ENCODE measurements around the gene SNAI3.
A peak's percentile ranks its signal among the peaks of the same experiment; 100 is the strongest.

The SNAI3 gene

DNA sequence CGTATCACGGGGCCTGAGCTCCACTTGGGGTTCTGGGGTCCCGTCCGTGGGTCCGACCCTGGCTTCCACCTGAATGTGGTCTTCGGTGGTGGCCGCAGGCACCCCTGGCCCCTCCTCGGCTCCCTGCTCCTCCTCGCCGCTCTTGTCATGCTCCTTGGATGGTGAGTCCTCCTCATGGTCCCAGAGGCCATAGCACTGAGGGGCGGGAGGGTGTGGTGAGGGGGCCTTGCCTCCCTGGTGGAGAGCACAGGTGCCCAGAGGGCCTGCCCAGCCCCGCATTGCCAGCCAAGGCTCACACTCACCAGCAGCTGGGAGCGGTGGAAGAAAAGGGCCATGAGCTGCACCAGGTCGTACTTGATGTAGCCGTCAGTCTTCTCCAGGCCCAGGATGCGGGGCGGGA, 34.9 kb upstream of the SNAI3 start:
- no peak for DNase-seq

- no peak for DNase-seq
Observed at GRCh38 chr16:88720396-88720970, 34.2 kb upstream of the SNAI3 start.

GRCh38 chr16:88719933-88720296, 33.6 kb upstream of the SNAI3 start:
- no peak for DNase-seq

DNA sequence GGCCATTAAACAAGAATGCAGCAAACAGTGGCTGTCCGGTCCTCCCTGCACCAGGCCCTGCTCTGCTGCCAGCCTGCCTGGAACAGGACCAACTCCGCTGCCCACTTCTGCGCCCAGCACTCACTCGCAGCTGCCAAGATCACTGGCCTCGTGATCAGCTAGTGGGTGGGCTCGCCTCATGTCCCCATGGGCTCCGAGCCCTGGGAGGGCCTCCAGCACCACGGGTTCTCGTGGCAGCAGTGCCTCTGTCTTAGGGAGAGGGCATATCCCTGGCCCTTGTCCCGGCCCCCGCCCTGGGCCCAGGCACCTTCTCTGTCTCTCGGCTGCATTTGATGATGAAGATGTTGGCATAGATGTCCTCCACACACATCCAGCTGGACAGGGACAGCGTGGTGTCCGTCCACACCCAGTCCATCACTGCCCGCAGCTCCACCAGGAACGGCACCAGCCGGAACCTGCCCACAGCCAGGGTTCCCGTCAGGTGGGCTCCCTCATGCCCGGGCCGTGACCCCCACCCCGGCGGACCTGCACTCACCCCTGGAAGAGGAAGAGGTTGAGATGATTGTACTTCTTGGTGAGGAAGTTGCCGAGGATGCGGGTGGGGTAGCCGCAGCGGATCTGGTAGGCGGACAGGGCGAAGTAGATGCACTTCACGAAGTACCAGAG, 33.1 kb upstream of the SNAI3 start:
- no peak for DNase-seq

DNA sequence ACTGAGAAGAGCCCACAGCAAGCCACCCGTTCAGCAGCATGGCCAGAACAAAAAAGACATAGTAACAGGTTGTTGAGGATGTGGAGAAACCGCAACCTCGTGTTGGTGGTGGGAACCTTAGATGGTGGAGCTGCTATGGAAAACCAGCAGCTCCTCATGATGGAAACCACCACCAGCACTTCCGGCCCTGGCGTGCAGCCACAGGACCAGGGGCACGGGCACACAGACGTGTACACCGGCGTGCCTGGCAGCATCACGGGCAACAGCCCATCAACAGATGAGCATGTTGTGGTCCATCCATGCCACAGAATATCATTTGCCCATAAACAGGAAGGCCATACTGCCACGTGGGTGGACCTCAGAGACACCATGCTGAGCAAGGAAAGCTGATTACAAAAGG, 31.9 kb upstream of the SNAI3 start:
- DNase-seq = no peak

DNA sequence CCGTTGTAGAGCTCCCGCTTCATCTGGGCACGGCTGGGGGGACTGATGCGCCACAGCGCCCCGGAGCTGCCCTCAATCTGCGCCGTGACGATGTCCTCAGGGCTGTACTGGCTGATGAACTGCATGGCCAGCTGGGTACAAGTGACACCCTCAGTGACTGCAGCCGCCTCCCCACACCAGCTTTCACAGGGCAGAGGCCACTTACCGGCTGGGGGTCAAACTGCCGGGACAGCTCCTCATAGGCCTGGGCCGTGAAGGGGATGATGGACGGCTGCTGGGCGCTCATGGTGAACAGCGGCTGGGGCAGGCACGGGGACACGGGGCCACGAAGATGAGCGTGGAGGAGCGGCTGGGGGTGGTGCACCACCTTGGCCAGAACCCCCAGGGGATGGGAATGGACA, 30.3 kb upstream of the SNAI3 start:
- no peak for DNase-seq

DNA sequence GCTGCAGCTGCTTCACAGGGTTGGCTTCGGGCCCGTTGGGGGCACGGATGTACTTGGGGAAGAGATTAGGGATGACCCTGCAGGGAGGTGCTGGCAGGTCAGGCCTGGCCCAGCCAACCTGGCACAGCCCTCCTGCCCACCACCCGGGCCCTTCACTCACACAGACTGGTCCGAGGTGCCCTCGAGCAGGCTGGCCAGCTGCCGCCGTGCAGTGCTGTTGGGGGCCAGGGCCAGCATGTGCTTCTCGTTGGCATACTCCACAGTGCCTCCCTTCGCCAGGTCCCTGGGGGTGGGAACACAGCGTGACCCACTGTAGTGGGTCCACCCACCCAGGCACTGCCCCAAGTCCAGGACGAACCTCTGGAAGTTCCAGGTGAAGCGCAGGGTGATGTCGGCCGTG, 29.9 kb upstream of the SNAI3 start:
- DNase-seq = no peak

DNA sequence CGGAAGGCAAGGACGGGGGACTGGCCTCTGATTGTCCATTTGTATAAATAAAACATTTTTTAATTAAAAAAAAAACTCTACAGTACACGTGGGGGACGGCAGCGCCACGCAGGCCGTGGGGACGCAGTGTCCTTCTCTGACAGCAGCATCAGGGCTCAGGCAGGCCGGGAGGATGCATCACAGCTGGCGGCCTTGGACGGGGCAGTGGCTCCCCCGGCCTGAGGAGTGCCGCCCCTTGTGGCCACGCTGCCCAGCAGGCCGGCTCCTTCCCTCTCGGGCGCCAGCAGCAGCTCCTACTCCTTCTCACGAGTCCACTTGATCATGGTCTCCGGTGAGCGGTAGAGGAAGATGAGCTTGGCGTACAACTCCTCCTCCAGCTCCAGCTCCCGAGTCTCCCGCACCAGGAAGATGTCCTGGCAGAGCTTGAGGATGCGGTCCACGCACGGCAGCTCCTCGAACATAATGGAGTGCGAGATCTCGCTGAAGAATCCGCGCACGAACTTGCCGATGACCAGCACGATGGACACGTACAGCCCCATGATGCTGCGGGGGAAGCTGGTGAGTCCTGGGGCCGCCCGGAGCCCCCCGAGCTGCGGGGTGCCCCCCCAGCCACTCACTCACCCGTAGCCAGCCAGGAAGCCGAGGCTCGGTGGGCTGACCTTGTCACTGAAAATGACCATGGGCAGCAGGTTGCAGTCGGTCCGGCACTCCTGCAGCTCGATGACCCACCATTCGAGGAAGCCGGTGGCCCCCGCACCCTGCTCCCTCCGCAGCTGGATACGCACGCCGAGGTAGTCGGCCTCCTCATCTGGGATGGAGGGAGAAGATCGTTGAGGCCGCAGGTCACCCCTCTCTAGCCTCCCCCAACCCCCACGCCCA, 29.2 kb upstream of the SNAI3 start:
- no peak for DNase-seq

- no peak for DNase-seq
Observed at GRCh38 chr16:88714420-88715302, 28.4 kb upstream of the SNAI3 start.

GRCh38 chr16:88713568-88714419, 27.5 kb upstream of the SNAI3 start:
- no peak for DNase-seq

GRCh38 chr16:88713054-88713453, 26.7 kb upstream of the SNAI3 start:
- DNase-seq = no peak

GRCh38 chr16:88712362-88712979, 26.2 kb upstream of the SNAI3 start:
- no peak for DNase-seq

DNA sequence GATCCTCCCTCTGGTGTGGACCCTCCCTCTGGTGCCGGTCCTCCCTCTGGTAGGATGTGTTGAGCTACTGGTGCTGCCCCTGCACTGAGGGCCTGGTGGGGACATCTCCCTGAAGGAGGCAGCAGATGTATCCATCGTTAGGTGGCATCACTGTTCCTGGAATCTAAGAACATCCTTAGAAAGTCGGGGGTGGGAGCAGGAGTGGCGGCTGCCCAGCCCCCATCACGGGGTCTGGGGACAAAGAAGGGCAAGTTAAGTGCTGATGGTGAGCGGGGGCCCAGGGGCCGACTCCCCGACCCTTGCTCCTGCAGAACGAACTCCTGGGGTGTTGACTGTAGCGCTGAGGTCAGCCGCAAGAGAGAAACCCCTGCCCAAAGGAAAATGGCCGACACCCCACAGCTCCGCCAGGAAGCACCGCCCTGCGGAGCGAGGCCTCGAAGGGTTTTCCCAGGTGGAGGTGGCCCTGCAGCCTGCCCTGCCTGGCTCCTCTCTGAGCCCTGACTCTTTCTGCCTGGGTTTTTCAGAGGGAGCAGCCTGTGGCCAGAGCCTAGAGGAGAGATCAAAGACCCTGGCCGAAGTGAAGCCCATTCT, 25.5 kb upstream of the SNAI3 start:
- DNase-seq = no peak

DNA sequence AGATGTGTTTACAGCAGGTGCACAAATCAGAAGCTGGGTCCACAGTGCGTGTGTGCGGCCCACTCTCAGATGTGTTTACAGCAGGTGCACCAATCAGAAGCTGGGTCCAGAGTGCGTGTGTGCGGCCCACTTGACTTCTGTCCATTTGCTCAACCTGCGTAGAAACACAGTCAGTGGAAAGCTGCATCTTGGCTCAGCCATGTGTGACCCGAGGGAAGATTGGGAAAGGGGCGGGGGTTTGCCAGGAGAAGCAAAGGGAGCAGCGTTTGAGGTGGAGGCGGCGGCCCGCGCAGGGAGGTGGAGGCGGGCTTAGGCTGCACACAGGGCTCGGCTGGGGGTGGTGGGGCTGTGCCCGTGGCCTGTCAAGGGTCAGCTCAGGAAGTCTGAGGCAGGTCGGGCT, 24.2 kb upstream of the SNAI3 start:
- DNase-seq = no peak

DNA sequence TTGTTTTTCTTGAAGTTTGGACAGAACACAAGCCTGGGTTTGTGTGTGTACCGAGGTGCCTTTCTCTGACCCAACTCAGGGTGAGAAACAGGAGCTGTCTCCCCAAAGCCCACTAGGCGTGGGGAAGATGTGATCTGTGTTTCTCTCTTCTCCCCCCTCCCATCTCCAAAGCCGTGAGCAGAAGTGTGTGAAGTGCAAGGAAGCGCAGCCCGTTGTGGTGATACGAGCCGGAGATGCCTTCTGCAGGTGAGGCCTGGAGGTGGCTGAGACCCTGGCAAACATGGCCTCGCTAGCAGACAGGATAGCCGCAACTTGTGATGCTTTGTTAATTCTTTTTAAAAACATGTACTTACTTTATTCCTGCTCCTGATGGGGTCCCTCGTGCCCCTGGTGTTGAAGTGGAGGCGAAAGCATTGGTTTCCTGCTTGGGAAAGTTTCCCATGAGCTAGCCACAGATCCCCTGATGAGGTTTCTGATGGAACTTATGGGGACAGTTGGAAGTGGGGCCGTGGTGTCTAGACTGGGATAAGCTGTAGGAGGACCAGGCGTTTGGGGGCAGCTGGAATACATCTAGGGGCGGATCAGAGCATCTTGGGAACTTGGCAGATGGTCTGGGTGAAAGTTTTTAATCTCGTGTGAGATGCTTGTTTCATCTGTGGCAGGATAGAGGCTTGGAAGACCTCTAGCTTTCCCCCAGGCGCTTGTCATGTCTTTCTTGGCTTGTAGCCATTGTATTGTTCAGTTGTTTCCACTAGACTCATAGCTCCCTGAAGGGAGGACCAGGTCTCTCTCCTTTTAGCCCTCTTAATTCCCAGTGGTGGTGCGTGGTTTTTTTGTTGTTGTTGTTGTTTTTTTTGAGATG, 20.9 kb upstream of the SNAI3 start:
- no peak for DNase-seq

DNA sequence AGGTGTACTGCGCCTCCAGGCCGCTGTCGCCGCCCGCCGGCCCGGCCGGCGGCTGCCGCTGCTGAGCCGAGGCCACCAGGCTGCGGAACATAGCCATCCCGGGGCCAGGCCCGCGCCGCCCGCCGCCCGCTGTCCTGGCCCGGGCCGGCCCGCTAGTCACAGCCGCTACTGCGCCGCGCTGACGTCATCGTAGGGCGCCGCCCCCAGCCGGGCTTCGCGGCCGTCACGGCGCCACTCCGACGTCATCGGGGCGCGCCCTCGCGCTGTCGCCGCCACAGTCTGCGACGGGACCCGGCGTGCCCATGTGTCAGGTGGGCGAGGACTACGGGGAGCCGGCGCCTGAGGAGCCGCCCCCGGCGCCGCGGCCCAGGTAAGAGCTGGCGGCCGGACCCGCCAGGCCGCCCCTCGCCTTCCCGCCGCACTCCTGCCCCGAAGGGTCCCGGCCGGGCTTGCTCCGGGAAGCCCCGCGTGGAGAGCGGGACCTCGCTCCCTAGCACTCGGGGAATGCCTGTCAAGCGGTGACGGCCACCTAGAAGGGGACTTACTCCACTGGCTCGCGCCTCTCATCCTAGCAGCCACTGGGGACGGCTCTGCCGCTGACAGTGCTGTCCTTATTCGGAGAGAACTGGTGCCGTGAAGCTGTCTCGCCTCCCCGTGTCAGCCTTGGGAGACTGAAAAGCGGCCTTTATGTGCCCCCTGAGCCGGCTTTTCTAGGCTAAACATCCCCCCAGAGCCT, 20.1 kb upstream of the SNAI3 start, which contains the start of the genes CTU2 and RNF166:
Gene CTU2, plus strand, starts transcription at position 275 of the 736 bp plus-strand sequence. Its CDS starts 28 bp downstream, at position 303.
Gene RNF166, minus strand, starts transcription at position 180 of the 736 bp plus-strand sequence. Its CDS starts 83 bp downstream, at position 97.
- peak; percentile 92 for DNase-seq

- no peak for DNase-seq
Observed at GRCh38 chr16:88705801-88706228, 19.5 kb upstream of the SNAI3 start.

- no peak for DNase-seq
Observed at GRCh38 chr16:88705076-88705684, 18.9 kb upstream of the SNAI3 start.

All from right hindlimb (tissue), 1 donor.